ENCODE data around the gene C19orf12.

The C19orf12 gene

DNA sequence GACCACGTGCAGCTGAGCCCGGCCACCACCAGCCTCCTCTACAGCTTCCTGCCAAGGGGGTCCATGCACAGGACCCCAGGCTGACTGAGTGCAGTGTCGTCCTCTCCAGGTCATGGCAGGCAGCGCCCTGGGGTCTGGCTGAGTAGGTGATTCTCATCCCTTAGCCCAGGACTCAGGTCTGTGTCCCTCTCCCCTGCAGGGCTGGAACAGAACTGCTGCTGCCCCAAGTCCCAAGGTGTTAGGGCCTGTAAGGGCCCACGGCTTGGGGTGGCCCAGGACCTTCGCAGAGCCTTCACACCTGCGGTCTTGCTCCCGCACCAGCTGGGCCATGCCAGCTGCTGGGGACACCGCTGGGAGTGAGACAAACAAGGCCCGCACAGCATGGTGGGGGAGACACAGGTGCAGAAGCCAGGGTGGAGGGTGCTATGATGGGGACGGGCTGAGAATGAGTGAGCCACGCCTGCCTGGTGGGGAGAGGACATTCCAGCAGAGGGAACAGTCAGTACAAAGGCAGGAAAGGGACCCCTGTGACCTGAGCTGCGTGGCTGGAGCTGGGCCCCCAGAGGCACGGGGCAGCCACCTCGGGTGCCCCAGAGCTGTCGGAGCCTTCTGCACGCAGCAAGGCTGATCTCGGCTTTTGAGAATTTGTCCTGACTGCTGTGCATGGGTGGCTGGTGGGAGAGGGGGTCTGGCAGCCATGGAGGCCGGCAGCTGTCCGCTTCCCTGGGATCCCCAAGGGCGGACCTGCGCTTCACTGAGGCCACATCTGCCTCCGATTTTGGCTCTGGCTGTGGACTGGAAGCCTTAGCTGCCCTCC, 37.9 kb downstream of the C19orf12 start:
- TF ChIP-seq, protein P1, sequence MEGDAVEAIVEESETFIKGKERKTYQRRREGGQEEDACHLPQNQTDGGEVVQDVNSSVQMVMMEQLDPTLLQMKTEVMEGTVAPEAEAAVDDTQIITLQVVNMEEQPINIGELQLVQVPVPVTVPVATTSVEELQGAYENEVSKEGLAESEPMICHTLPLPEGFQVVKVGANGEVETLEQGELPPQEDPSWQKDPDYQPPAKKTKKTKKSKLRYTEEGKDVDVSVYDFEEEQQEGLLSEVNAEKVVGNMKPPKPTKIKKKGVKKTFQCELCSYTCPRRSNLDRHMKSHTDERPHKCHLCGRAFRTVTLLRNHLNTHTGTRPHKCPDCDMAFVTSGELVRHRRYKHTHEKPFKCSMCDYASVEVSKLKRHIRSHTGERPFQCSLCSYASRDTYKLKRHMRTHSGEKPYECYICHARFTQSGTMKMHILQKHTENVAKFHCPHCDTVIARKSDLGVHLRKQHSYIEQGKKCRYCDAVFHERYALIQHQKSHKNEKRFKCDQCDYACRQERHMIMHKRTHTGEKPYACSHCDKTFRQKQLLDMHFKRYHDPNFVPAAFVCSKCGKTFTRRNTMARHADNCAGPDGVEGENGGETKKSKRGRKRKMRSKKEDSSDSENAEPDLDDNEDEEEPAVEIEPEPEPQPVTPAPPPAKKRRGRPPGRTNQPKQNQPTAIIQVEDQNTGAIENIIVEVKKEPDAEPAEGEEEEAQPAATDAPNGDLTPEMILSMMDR (IDR thresholded peaks at IDR 0.05; ENCODE audit: low read depth, low read length, missing control alignments), result no peak
- H3K4me3 ChIP-seq (replicated peaks; ENCODE audit: low read depth, low read length), result no peak overlapping the region
- no peak for DNase-seq (ENCODE audit: extremely low read depth, low read depth)

DNA sequence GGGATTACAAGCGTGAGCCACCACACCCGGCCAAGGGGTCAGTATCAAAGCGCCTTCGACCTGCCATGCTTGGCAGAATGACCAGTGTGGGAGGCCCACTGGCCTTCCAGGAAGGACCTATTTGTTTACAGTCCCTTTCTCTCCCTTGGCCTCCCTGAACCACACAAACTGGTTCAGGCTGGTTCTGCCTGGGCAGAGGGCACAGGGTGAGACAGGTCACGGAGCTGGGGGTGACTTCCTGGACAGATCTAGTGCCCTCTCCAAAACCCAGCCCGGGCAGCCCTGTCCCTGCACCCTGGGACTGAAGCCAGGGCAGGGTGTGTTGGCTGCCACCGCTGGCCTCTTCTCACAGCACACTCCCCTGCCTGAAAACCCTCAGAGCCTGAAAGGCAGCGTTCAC, 38.5 kb downstream of the C19orf12 start:
- no peak for DNase-seq (ENCODE audit: extremely low read depth, low read depth)
- no peak overlapping the region for H3K4me3 ChIP-seq (replicated peaks; ENCODE audit: low read depth, low read length)
- TF ChIP-seq, protein P1 (IDR thresholded peaks at IDR 0.05; ENCODE audit: low read depth, low read length, missing control alignments), result no peak

DNA sequence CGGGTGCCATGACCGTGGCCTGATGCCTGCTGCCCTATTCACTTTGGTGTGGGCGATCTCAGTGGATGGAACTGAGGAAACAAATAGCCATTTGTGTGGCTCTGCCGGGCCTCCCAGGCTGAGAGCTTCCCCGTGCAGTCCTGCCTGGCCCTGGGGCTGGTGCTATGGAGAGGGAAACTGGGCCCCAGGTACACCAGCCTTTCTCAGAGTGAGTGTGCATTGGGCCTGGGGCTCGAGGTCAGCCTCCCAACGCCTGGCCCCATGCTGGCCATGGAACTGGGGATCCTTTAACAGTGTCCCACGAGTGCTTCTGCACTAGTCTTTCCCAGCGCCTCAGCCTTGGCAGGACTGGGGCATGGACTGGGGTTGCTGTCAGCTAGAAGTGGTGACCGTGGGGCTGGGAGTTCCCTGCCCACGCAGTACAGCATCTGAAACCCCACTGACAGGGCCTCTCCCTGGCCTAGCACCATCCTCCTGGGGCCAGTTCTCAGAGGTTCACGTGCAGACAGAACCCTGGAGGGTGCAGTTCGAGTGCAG, 39.3 kb downstream of the C19orf12 start:
- TF ChIP-seq, protein P1 (IDR thresholded peaks at IDR 0.05; ENCODE audit: low read depth, low read length, missing control alignments), result no peak
- no peak for DNase-seq (ENCODE audit: extremely low read depth, low read depth)
- no peak overlapping the region for H3K4me3 ChIP-seq (replicated peaks; ENCODE audit: low read depth, low read length)

DNA sequence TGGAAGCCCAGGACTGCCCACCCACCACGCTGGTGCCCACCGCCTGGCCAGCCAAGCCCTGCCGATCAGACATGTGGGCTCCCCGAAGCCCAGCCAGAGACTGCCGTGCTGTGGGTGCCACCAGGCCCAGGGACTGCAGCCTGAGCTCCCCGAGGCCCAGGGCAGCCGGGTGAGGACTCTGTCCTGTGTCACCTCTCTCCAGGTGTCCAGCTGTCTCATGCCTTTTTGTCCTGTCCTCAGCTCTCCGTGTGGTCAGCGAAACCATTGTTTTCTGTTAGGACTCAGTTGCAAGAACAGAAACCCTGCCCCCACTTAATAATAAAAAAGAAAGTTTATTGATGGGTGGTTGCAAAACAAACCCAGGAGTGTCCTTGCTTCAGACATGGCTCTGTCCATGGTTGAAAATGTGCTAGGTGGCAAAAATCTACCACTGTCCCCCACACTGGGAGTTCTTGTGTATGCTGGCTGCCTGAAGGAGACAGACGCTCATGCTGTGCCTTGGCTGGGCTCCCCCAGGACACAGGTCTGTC, 39.9 kb downstream of the C19orf12 start:
- no peak overlapping the region for H3K4me3 ChIP-seq (replicated peaks; ENCODE audit: low read depth, low read length)
- TF ChIP-seq, protein P1 (IDR thresholded peaks at IDR 0.05; ENCODE audit: low read depth, low read length, missing control alignments), result no peak
- no peak for DNase-seq (ENCODE audit: extremely low read depth, low read depth)

DNA sequence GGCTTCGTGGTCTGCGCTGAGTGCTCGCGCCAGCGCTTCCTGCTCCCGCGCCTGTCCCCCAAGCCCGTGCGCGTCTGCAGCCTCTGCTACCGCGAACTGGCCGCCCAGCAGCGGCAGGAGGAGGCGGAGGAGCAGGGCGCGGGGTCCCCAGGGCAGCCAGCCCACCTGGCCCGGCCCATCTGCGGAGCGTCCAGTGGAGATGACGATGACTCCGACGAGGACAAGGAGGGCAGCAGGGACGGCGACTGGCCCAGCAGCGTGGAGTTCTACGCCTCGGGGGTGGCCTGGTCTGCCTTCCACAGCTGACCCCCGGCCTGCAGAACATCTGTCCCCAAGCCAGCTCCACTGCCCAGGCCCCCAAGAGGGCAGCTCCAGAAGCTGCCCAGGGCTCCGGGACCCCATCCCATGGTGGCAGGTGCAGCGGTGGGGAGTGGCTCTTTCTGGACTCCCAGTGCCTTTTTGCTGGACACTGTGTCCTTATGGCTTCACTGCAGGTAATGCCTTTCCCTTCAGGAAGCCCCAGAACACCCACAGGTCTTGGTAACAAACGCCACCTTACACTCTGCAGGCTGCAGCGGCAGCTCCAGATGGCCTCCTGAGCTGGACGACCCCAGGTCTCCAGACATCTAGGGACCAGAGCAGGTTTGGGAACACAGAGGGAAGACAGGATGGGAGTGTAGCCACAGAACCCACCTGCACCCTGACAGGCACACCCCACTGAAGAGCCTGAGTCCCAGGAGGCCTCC, 40.5 kb downstream of the C19orf12 start:
- TF ChIP-seq, protein P1 (IDR thresholded peaks at IDR 0.05; ENCODE audit: low read depth, low read length, missing control alignments), result no peak
- H3K4me3 ChIP-seq (replicated peaks; ENCODE audit: low read depth, low read length), result no peak overlapping the region
- DNase-seq (ENCODE audit: extremely low read depth, low read depth), result no peak

DNA sequence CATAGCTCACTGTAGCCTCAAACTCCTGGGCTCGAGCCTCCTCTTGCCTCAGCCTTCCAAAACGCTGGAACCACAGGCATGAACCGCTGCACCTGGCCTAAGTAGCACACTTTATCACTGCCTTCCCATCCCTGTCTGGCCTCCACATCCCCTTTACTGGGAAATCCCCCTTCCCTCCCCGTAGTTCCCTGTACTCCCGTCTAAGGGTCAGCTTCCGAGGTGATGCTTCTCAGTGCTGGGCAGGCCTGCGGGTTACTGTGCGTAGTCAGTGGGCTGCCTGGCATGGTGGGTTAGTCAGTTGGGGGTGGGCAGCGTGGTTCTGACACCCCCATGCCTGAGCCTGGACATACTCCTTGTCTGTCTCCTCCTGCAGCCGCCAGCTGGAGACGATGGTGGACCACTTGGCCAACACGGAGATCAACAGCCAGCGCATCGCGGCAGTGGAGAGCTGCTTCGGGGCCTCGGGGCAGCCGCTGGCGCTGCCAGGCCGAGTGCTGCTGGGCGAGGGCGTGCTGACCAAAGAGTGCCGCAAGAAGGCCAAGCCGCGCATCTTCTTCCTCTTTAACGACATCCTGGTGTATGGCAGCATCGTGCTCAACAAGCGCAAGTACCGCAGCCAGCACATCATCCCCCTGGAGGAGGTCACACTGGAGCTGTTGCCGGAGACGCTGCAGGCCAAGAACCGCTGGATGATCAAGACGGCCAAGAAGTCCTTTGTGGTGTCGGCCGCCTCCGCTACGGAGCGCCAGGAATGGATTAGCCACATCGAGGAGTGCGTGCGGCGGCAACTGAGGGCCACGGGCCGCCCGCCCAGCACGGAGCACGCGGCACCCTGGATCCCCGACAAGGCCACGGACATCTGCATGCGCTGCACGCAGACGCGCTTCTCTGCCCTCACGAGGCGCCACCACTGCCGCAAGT, 41.4 kb downstream of the C19orf12 start:
- H3K4me3 ChIP-seq (replicated peaks; ENCODE audit: low read depth, low read length), result no peak overlapping the region
- TF ChIP-seq, protein P1 (IDR thresholded peaks at IDR 0.05; ENCODE audit: low read depth, low read length, missing control alignments), result no peak
- DNase-seq (ENCODE audit: extremely low read depth, low read depth), result no peak

Data from HFF-Myc (cell line).